Cerebellar cortex (tissue), 1 donor: ENCODE results near the gene DBF4.
"Not testable (repeated sequence)": the region's sequence is repeated elsewhere in the genome, so short reads cannot be mapped to it uniquely, and the experiment has no call there.

Experiments used
- DNase-seq: peaks from one replicate; pipeline ENCODE4 v3.0.0-alpha.2; 2015; ENCODE audit warnings: low spot score

Gene DBF4

GRCh38 chr7:87882151-87882937, 6.1 kb downstream of the DBF4 start:
- DNase-seq = no peak

GRCh38 chr7:87885018-87885417, 8.7 kb downstream of the DBF4 start:
- no peak for DNase-seq

DNA sequence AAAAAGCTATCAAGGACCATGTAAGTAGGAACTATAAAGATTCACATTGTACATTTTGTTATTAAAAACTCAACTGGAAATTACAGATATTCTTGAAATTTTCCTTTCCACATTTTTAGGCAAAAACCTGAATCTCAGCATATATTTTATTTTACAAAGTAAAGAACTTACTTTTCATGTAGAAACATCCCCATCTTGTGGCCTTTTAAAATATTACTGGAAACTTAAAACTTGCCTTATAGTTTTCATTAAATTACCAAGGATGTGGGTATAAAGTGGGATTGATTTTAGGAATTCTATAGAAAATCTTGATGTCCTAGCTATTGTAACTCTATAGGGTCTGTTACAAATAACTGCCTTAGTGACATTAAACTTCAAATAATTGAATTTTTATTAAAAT, 10.6 kb downstream of the DBF4 start:
- DNase-seq = peak; percentile 34

DNA sequence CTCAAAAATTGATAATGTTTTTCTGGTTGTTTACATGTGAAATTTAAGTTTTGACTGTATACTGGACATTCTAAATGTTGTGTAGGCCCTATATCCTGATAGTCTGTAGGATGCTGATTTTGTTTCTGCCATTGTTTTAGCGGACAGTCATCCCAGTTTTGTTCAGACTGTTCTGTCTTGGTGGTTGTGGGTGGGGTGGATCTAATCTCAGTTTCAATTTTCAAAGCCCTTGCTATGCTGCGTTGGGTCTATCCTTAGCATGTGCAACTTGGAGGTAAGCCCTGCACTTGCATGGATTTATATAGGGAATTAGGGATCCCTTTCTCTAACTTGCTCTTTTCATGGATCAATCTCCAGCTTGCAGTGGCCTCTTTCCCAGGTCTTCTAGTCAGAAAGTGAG, 19.1 kb downstream of the DBF4 start:
- no peak for DNase-seq

DNA sequence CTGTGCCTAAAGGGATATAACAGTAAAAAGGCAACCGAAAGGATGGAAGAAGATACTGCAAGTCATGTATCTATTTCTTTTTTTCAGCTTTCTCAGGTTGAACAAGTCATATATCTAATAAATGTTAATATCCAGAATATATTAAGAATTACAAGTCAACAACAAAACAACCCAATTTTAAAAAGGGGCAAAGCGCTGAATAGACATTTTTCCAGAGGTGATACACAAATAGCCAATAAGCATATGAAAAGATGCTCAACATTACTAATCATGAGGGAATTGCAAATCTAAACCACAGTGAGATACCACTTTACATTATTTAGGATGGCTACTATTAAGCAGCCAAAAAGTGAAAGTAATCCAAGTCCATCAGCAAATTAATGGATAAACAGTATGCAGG, 23.0 kb downstream of the DBF4 start:
- DNase-seq = no peak

- not testable (repeated sequence) for DNase-seq
Measured at GRCh38 chr7:87907136-87907906, 31.0 kb downstream of the DBF4 start.

DNA sequence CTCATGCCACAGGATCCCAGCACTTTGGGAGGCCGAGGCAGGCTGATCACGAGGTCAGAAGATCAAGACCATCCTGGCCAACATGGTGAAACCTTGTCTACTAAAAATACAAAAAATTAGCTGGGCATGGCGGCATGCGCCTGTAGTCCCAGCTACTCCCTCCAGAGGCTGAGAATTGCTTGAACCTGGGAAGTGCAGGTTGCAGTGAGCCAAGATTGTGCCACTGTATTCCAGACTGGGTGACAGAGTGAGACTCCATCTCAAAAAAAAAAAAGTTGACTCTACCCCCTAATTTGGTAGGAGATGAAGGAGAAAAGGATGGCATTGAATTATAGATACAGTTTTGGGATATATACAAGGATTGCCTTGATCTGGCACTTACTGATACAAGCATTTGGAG, 32.5 kb downstream of the DBF4 start:
- not testable (repeated sequence) for DNase-seq

DNA sequence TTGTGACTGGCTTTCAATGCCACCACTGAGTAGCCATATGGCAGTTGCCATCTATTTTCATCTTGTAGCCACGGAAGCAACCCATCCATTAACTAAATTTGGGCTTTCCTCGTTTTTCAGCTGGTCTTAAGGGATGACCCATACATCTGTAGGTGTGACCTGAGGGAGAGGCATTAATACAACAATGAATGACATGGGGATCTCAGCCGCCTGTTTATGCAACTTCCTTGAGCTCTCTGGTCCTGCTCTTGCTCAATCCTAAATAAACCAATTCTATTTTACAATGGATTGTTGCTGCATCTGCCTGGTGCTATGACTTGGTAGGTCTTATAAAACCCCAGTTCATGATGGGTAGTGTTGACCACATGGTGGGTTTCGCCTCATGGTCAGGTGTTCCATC, 35.8 kb downstream of the DBF4 start:
- DNase-seq = no peak

- DNase-seq = no peak
Measured at GRCh38 chr7:87918740-87919139, 42.4 kb downstream of the DBF4 start.

GRCh38 chr7:87919875-87920274, 43.6 kb downstream of the DBF4 start:
- DNase-seq = peak; percentile 52

DNA sequence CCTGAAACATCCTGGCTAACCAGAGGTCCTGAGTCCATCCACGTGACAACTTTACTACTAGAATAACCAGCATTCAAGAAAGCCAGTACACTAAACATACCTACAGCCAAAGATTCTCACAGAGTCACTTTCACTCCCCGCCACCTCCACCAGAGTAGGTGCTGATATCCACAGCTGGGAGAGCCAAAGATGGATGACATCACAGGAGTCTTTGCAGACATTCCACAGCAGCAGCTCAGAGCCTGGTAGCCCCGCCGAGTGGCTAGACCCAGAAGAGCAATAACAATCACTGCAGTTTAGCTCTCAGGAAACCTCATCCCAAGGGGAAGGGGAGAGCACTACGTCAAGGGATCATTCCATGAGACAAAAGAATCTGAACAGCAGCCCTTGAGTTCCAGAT, 44.3 kb downstream of the DBF4 start:
- DNase-seq = no peak

DNA sequence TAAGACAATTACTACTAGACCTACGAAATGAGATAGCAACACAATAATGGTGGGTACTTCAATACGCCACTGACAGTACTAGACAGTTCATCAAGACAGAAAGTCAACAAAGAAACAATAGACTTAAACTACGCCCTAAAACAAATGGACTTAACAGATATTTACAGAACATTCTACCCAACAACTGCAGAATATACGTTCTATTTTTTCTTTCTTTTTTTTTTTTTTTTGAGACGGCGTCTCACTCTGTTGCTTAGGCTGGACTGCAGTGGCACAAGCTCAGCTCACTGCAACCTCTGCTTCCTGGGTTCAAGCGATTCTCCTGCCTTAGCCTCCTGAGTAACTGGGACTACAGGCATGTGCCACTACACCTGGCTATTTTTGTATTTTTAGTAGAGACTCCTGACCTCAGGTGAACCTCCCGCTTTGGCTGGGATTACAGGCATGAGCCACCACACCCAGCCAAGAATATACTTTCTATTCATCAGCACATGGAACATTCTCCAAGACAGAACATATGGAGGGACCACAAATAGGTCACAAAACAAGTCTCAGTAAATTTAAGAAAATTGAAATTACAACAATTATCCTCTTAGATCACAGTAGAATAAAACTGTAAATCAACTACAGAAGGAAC, 46.6 kb downstream of the DBF4 start:
- DNase-seq = peak; percentile 86

DNA sequence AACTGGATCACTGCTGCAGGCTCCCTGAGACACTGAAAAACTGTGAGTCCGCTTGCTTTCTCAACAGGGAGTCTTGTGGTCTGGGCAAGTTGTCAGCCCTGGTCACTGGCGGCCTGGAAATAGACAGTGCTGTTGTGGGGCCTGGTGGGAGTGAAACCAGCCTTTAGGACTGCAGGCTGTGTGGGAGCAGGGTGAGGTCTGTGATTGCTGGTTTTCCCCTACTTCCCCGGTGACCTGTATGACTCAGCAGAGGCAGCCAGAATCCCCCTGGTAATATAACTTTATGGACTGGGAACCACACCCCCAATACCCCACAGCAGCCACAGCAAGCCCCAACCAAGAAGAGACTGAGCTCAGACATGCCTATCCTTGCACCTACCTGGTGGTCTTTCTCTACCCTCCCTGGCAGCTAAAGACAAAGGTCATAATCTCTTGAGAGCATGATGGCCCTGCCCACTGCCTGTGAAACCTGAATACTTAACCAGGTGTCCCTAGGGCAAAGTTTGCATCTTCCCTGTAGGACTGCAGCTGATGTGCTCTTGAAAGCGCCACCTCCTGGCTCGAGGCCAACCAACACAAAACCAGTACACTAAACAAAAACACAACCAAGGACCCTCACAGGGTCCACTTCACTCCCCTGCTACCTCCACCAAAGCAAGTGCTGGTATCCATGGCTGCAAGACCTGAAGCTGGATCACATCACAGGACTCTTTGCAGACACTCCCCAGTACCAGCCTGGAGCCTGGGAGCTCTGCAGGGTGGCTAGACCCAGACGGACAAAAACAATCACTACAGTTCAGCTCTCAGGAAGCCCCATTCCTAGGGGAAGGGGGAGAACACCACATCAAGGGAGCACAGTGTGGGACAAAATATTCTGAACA, 50.5 kb downstream of the DBF4 start:
- DNase-seq = peak; percentile 74

DNA sequence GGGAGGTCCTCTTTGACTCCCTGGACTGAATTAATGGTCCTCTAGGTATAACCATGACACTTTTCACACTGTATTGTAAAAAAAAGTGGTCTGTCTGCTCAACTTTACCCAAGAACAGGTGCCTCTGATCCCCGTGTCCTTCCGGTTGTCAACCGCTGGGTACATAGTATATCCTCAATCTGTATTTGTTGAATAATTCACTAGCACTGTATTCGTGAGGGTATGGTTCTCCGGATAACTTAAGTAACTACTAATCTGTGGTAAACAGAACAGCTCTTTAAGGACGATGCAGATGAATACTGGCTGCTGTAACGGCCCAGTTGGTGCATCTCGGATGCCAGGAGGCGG, 57.3 kb downstream of the DBF4 start:
- DNase-seq = no peak

GRCh38 chr7:87933953-87934698, 57.8 kb downstream of the DBF4 start, which contains the start of gene ADAM22:
TSS of gene ADAM22 (plus strand) at chr7:87934251. CDS start at chr7:87934466, 215 bp downstream.
- DNase-seq = peak; percentile 96

DNA sequence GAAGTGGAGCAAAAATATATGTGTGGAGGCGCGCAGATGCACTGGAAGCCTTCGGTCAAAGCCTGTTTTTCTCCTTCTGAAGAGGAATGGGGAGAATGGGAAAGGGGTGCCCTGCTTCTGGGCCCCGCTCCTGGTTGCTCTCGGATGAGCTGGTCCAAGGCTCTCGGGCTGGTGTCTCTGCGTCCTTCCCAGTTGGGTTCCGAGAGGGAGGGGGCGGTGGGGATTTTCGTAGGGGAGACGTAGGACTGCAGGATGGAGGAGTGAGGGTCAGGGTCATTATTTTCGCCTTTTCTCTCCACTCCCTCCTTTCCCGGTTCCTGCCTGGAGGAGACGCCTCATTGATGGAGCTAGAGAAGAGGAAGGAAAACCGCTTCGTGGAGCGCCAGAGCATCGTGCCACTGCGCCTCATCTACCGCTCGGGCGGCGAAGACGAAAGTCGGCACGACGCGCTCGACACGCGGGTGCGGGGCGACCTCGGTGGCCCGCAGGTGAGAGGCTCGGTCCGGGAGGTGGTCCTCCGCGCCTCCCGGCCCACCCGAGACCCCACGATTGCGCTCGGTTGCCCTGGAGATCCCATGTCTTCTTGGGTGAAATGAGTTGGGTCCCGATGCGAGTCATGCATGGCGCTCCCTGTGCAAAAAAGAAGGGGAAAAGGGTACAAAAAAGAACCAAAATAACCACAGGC, 58.5 kb downstream of the DBF4 start:
- DNase-seq = peak; percentile 67

DNA sequence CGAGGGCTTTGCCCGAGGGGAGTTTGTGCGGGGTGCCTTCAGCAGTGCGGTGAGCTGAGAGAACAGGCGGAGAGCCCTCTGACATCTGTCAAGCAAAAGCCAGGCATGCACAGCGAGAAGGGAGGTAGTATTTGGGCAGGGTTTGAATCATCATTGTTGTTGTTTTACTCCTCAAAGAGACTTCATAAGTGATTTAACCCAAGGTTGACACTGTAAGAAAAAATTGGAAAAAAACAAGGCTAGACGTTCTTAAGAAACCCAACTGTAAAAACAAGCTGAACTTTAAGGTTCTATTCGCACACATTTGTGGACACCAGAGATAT, 59.1 kb downstream of the DBF4 start:
- peak; percentile 54 for DNase-seq

- no peak for DNase-seq
Measured at GRCh38 chr7:87941138-87941537, 64.8 kb downstream of the DBF4 start.

DNA sequence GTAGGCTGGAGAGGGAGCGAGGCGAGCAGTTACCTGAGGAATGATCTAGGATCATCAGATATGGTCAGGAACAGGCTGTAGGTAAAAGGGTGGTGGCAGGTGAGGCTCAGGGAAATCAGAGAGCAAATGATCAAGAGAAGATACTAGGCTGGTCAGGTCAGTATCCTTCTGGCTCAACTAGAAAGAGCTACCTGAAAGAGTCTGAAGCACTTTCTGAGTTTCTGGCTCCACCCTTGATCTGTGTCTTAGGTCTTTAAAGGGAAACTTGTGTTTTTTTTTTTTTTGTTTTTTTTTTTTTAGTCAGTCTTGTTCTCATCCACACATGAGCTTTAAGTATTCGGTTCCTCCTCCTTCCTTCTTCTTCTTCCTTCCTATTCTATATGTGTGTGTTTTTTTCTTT, 68.3 kb downstream of the DBF4 start:
- no peak for DNase-seq

- DNase-seq = not testable (repeated sequence)
Measured at GRCh38 chr7:87945926-87946325, 69.6 kb downstream of the DBF4 start.

GRCh38 chr7:87948371-87948770, 72.1 kb downstream of the DBF4 start:
- no peak for DNase-seq
